Left lung (tissue), 10 donors: ENCODE measurements around the gene RBFOX1. TPM values are rescaled to one million over a fixed set of nuclear protein-coding genes. Genes with fewer than 3 reads are reported as not detected.

Source experiments
- ATAC-seq: fragments of 200-7000 bp; cut with Tn5 transposase; one replicate; pipeline ENCODE4 v1.9.1; 2020; ENCODE audit warnings: moderate library complexity
- DNase-seq, 4 donors: peaks; one replicate each; pipeline ENCODE4 v3.0.0-alpha.2; 2013 to 2020
- H3K27ac ChIP-seq, 2 donors: fragments of 200-600 bp; sonication (generic) in 1 of 2; one replicate each; pipeline versions ENCODE4 v1.5.0 to v1.8.0; 2020 to 2021
- H3K27me3 ChIP-seq, 2 donors: fragments of 200-600 bp; sonication (generic) in 1 of 2; one replicate each; pipeline versions ENCODE4 v1.5.0 to v1.8.0; 2020 to 2021
- H3K36me3 ChIP-seq, 2 donors: fragments of 200-600 bp; sonication (generic) in 1 of 2; one replicate each; pipeline versions ENCODE4 v1.5.0 to v1.8.0; 2020 to 2021
- H3K4me1 ChIP-seq, 2 donors: fragments of 200-600 bp; one replicate each; pipeline ENCODE4 v1.8.0; 2021
- H3K4me3 ChIP-seq, 2 donors: fragments of 200-600 bp; sonication (generic) in 1 of 2; one replicate each; pipeline versions ENCODE4 v1.5.0 to v1.8.0; 2020 to 2021; ENCODE audit warnings: mild to moderate bottlenecking in 1 of 2
- H3K9me3 ChIP-seq, 2 donors: fragments of 200-600 bp; sonication (generic) in 1 of 2; one replicate each; pipeline versions ENCODE4 v1.5.0 to v1.8.0; 2020 to 2021
- intact Hi-C, 2 donors: fragments of 100-400 bp; cut with DNase I; formaldehyde crosslinking; loops; one replicate each; pipeline versions ENCODE4 v1.11.2 to v1.14.2; 2022
- polyA plus RNA-seq, 6 donors: library from polyadenylated mRNA; unstranded; fragments of 120-200 nt; gene quantifications; one replicate each; pipeline ENCODE4 v1.2.1, GENCODE V29; 2013; ENCODE audit not compliant: insufficient read length in 6 of 6
- total RNA-seq, 2 donors: library from RNA; stranded (reverse); fragmentation: NEBNext Ultra II Directional; extraction: Animal tissue kit (Norgen Biotek cat#: 25700); gene quantifications; one replicate each; pipeline ENCODE4 v1.2.1, GENCODE V29; 2021
- TF ChIP-seq, protein P1 (sequence below), 2 donors: fragments of 200-600 bp; sonication (generic) in 1 of 2; IDR thresholded peaks; one replicate each; pipeline versions ENCODE4 v1.5.0 to v1.8.0; 2021; ENCODE audit warnings: antibody characterized with exemption in 2 of 2
- donor health status: DM: no; HTN: yes; CAD: no.
- donor health status: DM: no; HTN: no; CAD: no.

The RBFOX1 gene
- total and polyA plus RNA-seq, 8 donors = 0.41 to 1.7 (median 0.91) TPM; not detected in 2

DNA sequence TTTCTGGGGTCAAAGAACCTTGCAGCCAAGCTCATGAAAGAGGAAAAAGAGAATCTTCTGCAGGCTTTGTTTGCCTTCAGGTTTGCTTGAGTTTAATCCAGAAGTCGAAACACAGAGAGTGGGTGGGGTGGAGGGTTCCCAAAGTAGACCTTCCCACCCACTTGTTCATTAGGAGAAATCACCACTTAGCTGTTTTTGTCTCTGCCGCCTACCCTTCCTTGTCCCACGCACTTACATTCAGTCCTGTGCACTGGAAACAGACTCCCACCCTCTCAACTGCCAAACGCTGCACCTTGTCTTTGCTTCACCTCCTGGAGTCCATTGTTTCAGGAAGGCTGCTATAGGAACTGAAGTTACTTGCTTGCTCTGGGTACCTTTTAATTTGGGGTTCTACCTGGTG, 38.6 kb upstream of the RBFOX1 start:
- no peaks in the 10 kb centered on the region for H3K9me3 ChIP-seq
- intact Hi-C loops = no loop called here

DNA sequence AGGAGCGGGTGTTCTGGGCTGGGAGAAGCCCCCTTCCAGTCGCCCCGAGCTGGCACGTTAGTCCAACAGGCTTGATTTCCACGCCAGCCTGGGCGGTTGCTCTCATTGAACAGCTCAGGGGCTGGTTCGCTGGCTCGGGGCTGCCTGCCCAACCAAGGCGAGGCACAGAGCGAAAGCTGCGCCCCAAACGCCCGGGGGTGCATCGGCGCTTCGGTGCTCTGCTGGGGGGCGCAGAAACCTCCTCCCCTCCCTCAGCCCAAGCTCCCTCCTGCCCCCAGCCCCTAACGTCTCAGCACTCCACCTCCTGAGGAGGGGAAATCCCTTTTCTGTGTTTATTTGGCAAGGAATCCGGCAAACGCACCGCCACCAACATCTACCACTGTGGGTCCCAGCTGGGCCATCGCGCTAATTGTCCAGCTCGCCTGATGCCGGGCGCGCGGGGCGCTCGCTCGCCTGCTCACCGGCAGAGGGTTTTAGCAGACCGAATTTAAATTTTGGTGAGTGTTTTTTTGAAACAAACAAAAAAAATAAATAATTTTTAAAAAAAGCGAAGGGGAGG, 29.5 kb upstream of the RBFOX1 start:
- Histone ChIP-seq H3K36me3 (no peaks in the 10 kb centered on the region), H3K4me1 (no peaks in the 10 kb centered on the region), H3K27me3 (peaks cover 7 to 63% of the 10 kb centered on the region in 2 donors), H3K4me3 (no peak overlapping the region), H3K27ac (no peak overlapping the region), H3K9me3 (no peaks in the 10 kb centered on the region)
- DNase-seq (peak in 1 of 4 donors; percentile 69), ATAC-seq (no peak)
- TF ChIP-seq, protein P1, sequence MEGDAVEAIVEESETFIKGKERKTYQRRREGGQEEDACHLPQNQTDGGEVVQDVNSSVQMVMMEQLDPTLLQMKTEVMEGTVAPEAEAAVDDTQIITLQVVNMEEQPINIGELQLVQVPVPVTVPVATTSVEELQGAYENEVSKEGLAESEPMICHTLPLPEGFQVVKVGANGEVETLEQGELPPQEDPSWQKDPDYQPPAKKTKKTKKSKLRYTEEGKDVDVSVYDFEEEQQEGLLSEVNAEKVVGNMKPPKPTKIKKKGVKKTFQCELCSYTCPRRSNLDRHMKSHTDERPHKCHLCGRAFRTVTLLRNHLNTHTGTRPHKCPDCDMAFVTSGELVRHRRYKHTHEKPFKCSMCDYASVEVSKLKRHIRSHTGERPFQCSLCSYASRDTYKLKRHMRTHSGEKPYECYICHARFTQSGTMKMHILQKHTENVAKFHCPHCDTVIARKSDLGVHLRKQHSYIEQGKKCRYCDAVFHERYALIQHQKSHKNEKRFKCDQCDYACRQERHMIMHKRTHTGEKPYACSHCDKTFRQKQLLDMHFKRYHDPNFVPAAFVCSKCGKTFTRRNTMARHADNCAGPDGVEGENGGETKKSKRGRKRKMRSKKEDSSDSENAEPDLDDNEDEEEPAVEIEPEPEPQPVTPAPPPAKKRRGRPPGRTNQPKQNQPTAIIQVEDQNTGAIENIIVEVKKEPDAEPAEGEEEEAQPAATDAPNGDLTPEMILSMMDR (IDR thresholded peaks at IDR 0.05) = no peak
- intact Hi-C loops = no loop called here

More for the DNA sequence above, 38.6 kb upstream of the RBFOX1 start:
- Histone ChIP-seq H3K27me3 (peaks cover 0 to under 1% of the 10 kb centered on the region in 2 donors), H3K27ac (no peak overlapping the region), H3K4me3 (no peak overlapping the region), H3K4me1 (no peaks in the 10 kb centered on the region), H3K36me3 (no peaks in the 10 kb centered on the region)
- ATAC-seq = no peak
- DNase-seq = no peak
- TF ChIP-seq, protein P1 (IDR thresholded peaks at IDR 0.05) = no peak

DNA sequence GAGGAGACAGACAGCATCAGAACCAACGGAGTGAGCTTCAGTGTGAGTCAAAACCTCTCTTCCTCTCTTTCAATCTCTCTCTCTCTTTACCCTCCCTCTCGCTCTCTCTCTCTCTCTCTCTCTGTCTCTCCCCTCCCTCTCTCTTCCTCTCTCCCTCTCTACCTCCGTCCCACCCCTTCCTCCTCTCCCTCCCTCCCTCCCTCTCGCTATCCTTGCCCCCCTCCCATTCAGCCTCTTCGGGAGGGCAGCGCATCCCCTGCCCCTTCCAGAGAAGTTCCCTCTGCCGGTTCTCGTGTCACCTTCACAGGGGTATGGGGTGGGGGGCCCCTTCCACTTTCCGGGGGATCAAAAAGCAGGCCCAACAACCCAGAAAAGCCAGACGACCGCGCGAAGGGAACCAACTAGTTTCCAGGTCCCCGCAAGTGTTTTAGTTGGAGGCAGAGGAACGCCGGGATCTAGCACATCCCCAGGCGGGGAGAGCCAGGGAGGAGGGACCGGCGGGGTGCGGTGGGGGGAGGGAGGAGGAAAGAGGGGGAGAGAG, 28.9 kb upstream of the RBFOX1 start:
- TF ChIP-seq, protein P1 (IDR thresholded peaks at IDR 0.05) = no peak
- no peaks in the 10 kb centered on the region for H3K9me3 ChIP-seq
- H3K27me3 ChIP-seq = peaks cover 7 to 69% of the 10 kb centered on the region in 2 donors
- H3K36me3 ChIP-seq = no peaks in the 10 kb centered on the region
- no peaks in the 10 kb centered on the region for H3K4me1 ChIP-seq
- H3K27ac ChIP-seq = no peak overlapping the region
- H3K4me3 ChIP-seq = no peak overlapping the region
- intact Hi-C loops = no loop called here
- DNase-seq = no peak
- no peak for ATAC-seq

DNA sequence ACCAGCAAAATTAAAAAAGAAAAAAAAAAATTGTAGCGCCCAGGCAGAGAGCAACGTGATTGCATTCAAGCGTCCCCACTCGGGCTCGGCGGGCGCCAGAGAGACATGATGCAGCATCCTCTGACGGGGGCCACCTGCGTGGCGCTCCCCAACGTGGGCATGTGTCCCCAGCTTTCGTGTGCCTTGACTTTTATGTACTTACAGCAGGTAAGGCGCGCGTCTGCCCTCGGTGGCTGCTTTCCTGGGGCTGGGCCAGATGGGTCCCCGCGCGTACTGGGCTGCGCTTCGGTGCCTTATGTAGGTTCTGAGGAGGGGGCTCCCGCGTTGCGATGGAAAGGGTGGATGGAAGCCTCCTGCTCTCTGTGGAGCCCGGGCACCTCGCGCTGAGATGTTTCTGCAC, 28.4 kb upstream of the RBFOX1 start:
- Histone ChIP-seq H3K4me1 (no peaks in the 10 kb centered on the region), H3K4me3 (no peak overlapping the region), H3K27ac (no peak overlapping the region), H3K27me3 (peaks cover 7 to 66% of the 10 kb centered on the region in 2 donors), H3K36me3 (no peaks in the 10 kb centered on the region), H3K9me3 (no peaks in the 10 kb centered on the region)
- ATAC-seq = no peak
- intact Hi-C loops = no loop called here
- DNase-seq = peak in 1 of 4 donors; percentile 71
- TF ChIP-seq, protein P1 (IDR thresholded peaks at IDR 0.05) = no peak

DNA sequence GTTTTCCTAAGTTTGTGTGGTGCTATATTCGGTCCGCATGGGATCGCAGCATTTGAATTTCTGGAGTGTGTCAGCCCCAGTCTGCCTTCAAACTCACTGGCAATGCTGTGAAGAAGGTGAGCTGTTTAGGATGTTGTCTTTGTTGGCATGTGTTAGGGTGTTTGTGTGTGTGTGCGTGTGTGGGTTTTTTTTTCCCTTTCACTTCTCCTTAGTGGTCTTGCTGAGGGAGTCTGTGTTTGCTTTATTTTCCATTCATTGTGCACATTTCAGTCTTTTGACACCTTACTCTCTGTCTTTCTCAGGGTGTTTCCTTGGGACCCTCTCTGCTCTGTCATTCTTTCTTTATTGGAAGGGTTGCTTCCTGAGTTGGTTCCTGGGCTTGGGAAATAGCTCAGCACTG, 27.7 kb upstream of the RBFOX1 start:
- Histone ChIP-seq H3K9me3 (no peaks in the 10 kb centered on the region), H3K27me3 (peaks cover 7 to 59% of the 10 kb centered on the region in 2 donors), H3K4me1 (no peaks in the 10 kb centered on the region), H3K4me3 (no peak overlapping the region), H3K27ac (no peak overlapping the region), H3K36me3 (no peaks in the 10 kb centered on the region)
- TF ChIP-seq, protein P1 (IDR thresholded peaks at IDR 0.05) = no peak
- intact Hi-C loops = no loop called here
- DNase-seq = no peak
- no peak for ATAC-seq
